Measurements from ENCODE around the gene KLLN. TPM values are rescaled to one million over a fixed set of nuclear protein-coding genes. Genes with fewer than 3 reads are reported as not detected.
A peak's percentile ranks its signal among the peaks of the same experiment; 100 is the strongest.

The KLLN gene
- total and polyA plus RNA-seq, 9 of the 15 experiments (the other 6 are each of a cell fraction or from before 2014, with no cell fraction given) = 0.07 to 0.40 (median 0.25) TPM

DNA sequence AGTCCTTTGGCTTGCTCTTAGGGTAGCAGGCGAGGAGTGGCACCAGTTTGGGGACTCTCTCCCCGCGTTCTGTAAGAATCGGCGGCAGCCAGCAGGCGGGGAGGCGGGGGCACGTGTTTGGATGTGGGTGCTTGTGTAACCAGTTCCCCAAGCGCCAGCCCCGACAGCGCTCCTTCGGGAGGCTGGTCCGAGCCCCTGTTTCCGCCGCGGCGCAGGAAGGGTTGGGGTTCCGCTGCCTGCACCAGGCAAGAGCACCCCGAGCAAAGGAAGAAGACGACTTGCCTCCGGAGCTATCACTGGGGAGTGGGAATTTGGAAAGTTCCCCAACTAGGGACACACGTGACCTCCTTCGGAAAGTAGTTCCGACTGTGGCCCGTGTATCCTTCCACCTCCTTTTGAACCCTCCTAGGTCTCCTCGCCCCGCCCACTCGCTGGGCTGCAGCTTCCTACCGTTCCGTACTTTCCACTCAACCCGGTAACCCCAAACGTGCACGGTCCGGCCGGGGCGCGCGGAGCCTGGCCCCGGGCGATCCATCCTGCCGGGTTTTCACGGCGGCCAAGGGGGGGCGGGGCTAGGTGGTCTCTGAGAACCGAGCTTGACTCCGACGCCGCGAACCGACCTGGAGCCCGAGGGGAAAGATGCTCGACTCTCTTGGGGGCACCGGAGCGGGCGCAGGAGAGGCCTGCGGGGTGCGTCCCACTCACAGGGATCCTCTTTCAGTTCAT is 1.2 kb downstream of the KLLN start (continued):
- TF ChIP-seq ATF1 (CRISPR knock-in tag; IDR thresholded peaks at IDR 0.05) = no peak
- peak; percentile 65 for TF ChIP-seq ATF1 (tag; IDR thresholded peaks at IDR 0.05)
- TF ChIP-seq FOSL1 (tag; conservative IDR thresholded peaks at IDR 0.05) = 0 out of 2 replicates have a peak, but pooled peaks have one; percentile 24
- TF ChIP-seq ZNF316 (IDR thresholded peaks at IDR 0.05) = no peak
- no peak for TF ChIP-seq ZNF253 (CRISPR knock-in tag; conservative IDR thresholded peaks at IDR 0.05)
- TF ChIP-seq TCF7L2 (IDR thresholded peaks at IDR 0.05; ENCODE audit: low read depth, low read length) = no peak
- TF ChIP-seq, protein P1, sequence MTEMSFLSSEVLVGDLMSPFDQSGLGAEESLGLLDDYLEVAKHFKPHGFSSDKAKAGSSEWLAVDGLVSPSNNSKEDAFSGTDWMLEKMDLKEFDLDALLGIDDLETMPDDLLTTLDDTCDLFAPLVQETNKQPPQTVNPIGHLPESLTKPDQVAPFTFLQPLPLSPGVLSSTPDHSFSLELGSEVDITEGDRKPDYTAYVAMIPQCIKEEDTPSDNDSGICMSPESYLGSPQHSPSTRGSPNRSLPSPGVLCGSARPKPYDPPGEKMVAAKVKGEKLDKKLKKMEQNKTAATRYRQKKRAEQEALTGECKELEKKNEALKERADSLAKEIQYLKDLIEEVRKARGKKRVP (CRISPR knock-in tag; IDR thresholded peaks at IDR 0.05) = no peak
- TF ChIP-seq RBFOX2 (IDR thresholded peaks at IDR 0.05; ENCODE audit: low read depth, low read length) = peak; percentile 86
- TF ChIP-seq, protein P2, sequence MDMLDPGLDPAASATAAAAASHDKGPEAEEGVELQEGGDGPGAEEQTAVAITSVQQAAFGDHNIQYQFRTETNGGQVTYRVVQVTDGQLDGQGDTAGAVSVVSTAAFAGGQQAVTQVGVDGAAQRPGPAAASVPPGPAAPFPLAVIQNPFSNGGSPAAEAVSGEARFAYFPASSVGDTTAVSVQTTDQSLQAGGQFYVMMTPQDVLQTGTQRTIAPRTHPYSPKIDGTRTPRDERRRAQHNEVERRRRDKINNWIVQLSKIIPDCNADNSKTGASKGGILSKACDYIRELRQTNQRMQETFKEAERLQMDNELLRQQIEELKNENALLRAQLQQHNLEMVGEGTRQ (CRISPR knock-in tag; IDR thresholded peaks at IDR 0.05) = peak; percentile 90
- TF ChIP-seq, protein P3, sequence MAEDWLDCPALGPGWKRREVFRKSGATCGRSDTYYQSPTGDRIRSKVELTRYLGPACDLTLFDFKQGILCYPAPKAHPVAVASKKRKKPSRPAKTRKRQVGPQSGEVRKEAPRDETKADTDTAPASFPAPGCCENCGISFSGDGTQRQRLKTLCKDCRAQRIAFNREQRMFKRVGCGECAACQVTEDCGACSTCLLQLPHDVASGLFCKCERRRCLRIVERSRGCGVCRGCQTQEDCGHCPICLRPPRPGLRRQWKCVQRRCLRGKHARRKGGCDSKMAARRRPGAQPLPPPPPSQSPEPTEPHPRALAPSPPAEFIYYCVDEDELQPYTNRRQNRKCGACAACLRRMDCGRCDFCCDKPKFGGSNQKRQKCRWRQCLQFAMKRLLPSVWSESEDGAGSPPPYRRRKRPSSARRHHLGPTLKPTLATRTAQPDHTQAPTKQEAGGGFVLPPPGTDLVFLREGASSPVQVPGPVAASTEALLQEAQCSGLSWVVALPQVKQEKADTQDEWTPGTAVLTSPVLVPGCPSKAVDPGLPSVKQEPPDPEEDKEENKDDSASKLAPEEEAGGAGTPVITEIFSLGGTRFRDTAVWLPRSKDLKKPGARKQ (CRISPR knock-in tag; IDR thresholded peaks at IDR 0.05) = no peak
- no peak for TF ChIP-seq ZNF764 (CRISPR knock-in tag; IDR thresholded peaks at IDR 0.05; ENCODE audit: low read depth)
- peak; percentile 46; the same call in 1 of the 2 replicates for TF ChIP-seq CBX1 (IDR thresholded peaks at IDR 0.05; ENCODE audit: low read depth)
- TF ChIP-seq CTBP1 (IDR thresholded peaks at IDR 0.05; ENCODE audit: borderline replicate concordance) = peak; percentile 79
- no peak for TF ChIP-seq IFI16 (CRISPR knock-in tag; IDR thresholded peaks at IDR 0.05)
